Activated CD4-positive, alpha-beta memory T cell treated with anti-CD3 and anti-CD28 coated beads, Interleukin-2, amount 10 ng/mL, durations not matched to agents 7 days and 5 days (primary cell): ENCODE data around the gene CLPTM1L. TPM values are rescaled to one million over a fixed set of nuclear protein-coding genes. Genes with fewer than 3 reads are reported as not detected.

Experiments used
- CTCF ChIA-PET: fragments of 350-600 bp; sonication (Branson Sonifier 250); formaldehyde crosslinking; loops from one replicate; lab custom pipeline; 2021; ENCODE audit warnings: antibody characterized with exemption, inconsistent platforms; lab: Charles Lee
- POLR2A ChIA-PET: fragments of 350-600 bp; sonication (Branson Sonifier 250); formaldehyde crosslinking; loops from one replicate; lab custom pipeline; 2021; ENCODE audit warnings: antibody characterized with exemption; lab: Charles Lee
- DNase-seq: peaks from one replicate; pipeline ENCODE4 v3.0.0-alpha.2; 2020
- H3K27ac Mint-ChIP-seq: one replicate; pipeline ENCODE4 v1.8.0; 2021; ENCODE audit warnings: mild to moderate bottlenecking, mixed read lengths
- H3K27me3 Mint-ChIP-seq: one replicate; pipeline ENCODE4 v1.8.0; 2021; ENCODE audit warnings: mixed read lengths
- H3K36me3 Mint-ChIP-seq: one replicate; pipeline ENCODE4 v1.8.0; 2021; ENCODE audit warnings: low read depth, mixed read lengths
- H3K4me1 Mint-ChIP-seq: one replicate; pipeline ENCODE4 v1.8.0; 2021; ENCODE audit warnings: mixed read lengths
- H3K4me3 Mint-ChIP-seq: one replicate; pipeline ENCODE4 v1.8.0; 2021; ENCODE audit warnings: mild to moderate bottlenecking, mixed read lengths
- H3K9me3 Mint-ChIP-seq: one replicate; pipeline ENCODE4 v1.8.0; 2021; ENCODE audit warnings: mixed read lengths
- total RNA-seq, 2 experiments: library from RNA; stranded (reverse); gene quantifications; one replicate each; pipeline ENCODE4 v1.2.3, GENCODE V29; 2021

The CLPTM1L gene
- total RNA-seq, 2 experiments from 2014 or later, result 99.7 to 101 TPM

- DNase-seq, result no peak
- Mint-ChIP-seq H3K36me3 (no peaks in the 10 kb centered on the region), H3K27ac (no peak overlapping the region), H3K4me3 (no peak overlapping the region), H3K4me1 (peaks cover 3% of the 10 kb centered on the region), H3K9me3 (no peaks in the 10 kb centered on the region), H3K27me3 (peaks cover 33% of the 10 kb centered on the region)
- ChIA-PET POLR2A (no interaction called here), CTCF (interaction anchor here (1.6 kb wide), 1 partner anchor 45 kb away, joined by 4 read pairs; no protein-coding TSS in a partner anchor)
These were observed 45.4 kb downstream of the CLPTM1L start for GRCh38 chr5:1299511-1299850.

DNA sequence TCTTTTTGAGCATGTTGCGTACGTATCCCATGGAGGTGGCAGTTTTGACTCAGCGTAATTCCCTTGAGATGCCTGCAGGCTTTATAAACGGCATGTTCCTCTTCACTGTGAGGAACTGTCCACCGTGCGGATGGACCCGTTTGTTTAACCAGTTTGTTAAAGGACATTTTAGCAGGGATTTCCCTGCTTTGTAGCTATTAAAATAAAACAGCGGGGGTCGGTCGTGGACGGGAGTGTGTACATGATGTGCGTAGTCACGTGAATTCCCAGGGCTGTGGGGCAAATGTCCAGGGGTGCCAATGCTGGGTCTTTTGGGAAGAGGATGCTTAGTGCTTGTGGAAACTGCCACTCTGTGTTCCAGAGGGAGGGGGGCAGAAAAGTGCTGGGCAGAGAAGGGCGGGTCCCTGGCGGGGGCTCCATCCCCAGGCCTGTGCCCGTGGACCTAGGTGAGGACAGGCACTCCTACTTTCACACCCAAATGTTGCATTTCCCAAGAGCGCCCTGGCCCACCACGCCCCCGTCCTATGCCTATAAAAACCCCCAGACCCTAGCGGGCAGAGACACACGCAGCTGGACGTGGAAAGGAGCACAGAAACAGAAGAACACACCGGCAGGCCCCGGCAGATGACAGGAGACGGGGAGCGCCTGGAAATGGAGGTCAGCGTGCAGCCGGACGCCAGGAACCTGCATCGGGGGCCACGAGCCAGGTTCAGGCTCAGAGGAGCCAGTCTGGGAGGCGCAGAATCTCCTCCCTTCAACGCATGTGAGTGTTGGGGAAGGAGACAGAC is 46.0 kb downstream of the CLPTM1L start:
- H3K9me3 Mint-ChIP-seq, result no peaks in the 10 kb centered on the region
- H3K4me3 Mint-ChIP-seq, result no peak overlapping the region
- no peak for DNase-seq
- CTCF ChIA-PET, result interaction anchor here (1.6 kb wide), 1 partner anchor 44 kb away, joined by 4 read pairs; no protein-coding TSS in a partner anchor
- H3K27me3 Mint-ChIP-seq, result peaks cover 28% of the 10 kb centered on the region
- H3K27ac Mint-ChIP-seq, result no peak overlapping the region
- peaks cover 3% of the 10 kb centered on the region for H3K4me1 Mint-ChIP-seq
- no peaks in the 10 kb centered on the region for H3K36me3 Mint-ChIP-seq
- POLR2A ChIA-PET, result no interaction called here

DNA sequence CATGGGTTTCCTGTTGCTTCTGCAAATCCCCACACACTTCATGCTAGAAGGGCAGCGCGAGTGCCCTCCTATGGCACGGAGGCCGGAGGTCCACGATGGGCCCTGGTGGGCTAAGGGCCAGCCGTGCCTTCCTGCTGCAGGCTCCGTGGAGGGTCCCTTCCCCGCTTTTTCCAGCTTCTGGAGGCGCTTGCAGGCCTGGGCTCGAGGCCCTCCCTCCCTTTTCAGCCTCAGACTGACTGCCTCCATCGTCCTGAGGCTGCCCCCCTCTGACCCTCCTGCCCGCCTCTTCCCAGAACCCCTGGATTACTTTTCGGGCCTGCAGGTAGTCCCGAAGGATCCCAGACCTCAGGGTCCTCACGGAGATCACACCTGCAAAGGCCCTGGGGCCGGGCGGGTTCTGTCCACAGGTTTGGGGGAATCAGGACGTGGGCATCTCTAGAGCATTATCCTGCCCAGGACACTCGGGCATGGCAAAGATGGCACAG is 46.8 kb downstream of the CLPTM1L start:
- ChIA-PET POLR2A (no interaction called here), CTCF (no interaction called here)
- peaks cover 7% of the 10 kb centered on the region for H3K4me1 Mint-ChIP-seq
- no peak overlapping the region for H3K27ac Mint-ChIP-seq
- H3K4me3 Mint-ChIP-seq, result no peak overlapping the region
- DNase-seq, result no peak
- H3K27me3 Mint-ChIP-seq, result peaks cover 20% of the 10 kb centered on the region
- H3K36me3 Mint-ChIP-seq, result no peaks in the 10 kb centered on the region
- H3K9me3 Mint-ChIP-seq, result no peaks in the 10 kb centered on the region

- Mint-ChIP-seq H3K4me3 (no peak overlapping the region), H3K27me3 (peaks cover 13% of the 10 kb centered on the region), H3K9me3 (no peaks in the 10 kb centered on the region), H3K27ac (no peak overlapping the region), H3K36me3 (no peaks in the 10 kb centered on the region), H3K4me1 (peaks cover 7% of the 10 kb centered on the region)
- no peak for DNase-seq
- CTCF ChIA-PET, result no interaction called here
- POLR2A ChIA-PET, result interaction anchor here (1.7 to 2.3 kb wide), 2 partner anchors 19 to 88 kb away, joined by 4 to 5 read pairs; no protein-coding TSS in a partner anchor
These were observed 47.7 kb downstream of the CLPTM1L start for GRCh38 chr5:1297243-1297642.

- ChIA-PET POLR2A (interaction anchor here (1.2 to 2.5 kb wide), 4 partner anchors 20 to 90 kb away, joined by 4 to 7 read pairs (median 4); no protein-coding TSS in a partner anchor), CTCF (interaction anchor here (0.5 kb wide), 1 partner anchor 339 kb away, joined by 5 read pairs; no protein-coding TSS in a partner anchor)
- H3K27ac Mint-ChIP-seq, result no peak overlapping the region
- H3K27me3 Mint-ChIP-seq, result peaks cover 7% of the 10 kb centered on the region
- peaks cover 7% of the 10 kb centered on the region for H3K4me1 Mint-ChIP-seq
- H3K36me3 Mint-ChIP-seq, result no peaks in the 10 kb centered on the region
- DNase-seq, result no peak
- H3K4me3 Mint-ChIP-seq, result no peak overlapping the region
- no peaks in the 10 kb centered on the region for H3K9me3 Mint-ChIP-seq
These were observed 49.3 kb downstream of the CLPTM1L start for GRCh38 chr5:1295650-1296037.

- no peaks in the 10 kb centered on the region for H3K36me3 Mint-ChIP-seq
- peak; percentile 69 for DNase-seq
- no peaks in the 10 kb centered on the region for H3K9me3 Mint-ChIP-seq
- H3K27ac Mint-ChIP-seq, result no peak within 1 kb of the TSS
- H3K4me1 Mint-ChIP-seq, result peaks cover 7% of the 10 kb centered on the region
- POLR2A ChIA-PET, result interaction anchor here (1.2 to 2.5 kb wide), 4 partner anchors 18 to 90 kb away, joined by 4 to 8 read pairs (median 6); no protein-coding TSS in a partner anchor
- CTCF ChIA-PET, result interaction anchor here (0.5 kb wide), 1 partner anchor 340 kb away, joined by 5 read pairs; no protein-coding TSS in a partner anchor
- H3K4me3 Mint-ChIP-seq, result no peak within 1 kb of the TSS
- H3K27me3 Mint-ChIP-seq, result peaks cover 7% of the 10 kb centered on the region
These were observed 49.9 kb downstream of the CLPTM1L start, which contains the start of gene TERT for GRCh38 chr5:1294835-1295649. TERT (minus strand) TSS chr5:1295068; CDS start chr5:1294989, 79 bp downstream.

DNA sequence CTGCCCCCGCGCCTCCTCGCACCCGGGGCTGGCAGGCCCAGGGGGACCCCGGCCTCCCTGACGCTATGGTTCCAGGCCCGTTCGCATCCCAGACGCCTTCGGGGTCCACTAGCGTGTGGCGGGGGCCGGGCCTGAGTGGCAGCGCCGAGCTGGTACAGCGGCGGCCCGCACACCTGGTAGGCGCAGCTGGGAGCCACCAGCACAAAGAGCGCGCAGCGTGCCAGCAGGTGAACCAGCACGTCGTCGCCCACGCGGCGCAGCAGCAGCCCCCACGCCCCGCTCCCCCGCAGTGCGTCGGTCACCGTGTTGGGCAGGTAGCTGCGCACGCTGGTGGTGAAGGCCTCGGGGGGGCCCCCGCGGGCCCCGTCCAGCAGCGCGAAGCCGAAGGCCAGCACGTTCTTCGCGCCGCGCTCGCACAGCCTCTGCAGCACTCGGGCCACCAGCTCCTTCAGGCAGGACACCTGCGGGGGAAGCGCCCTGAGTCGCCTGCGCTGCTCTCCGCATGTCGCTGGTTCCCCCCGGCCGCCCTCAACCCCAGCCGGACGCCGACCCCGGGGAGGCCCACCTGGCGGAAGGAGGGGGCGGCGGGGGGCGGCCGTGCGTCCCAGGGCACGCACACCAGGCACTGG is 50.6 kb downstream of the CLPTM1L start:
- Mint-ChIP-seq H3K36me3 (no peaks in the 10 kb centered on the region), H3K4me1 (peaks cover 7% of the 10 kb centered on the region), H3K27me3 (peaks cover 7% of the 10 kb centered on the region), H3K4me3 (no peak overlapping the region), H3K27ac (no peak overlapping the region), H3K9me3 (no peaks in the 10 kb centered on the region)
- no peak for DNase-seq
- CTCF ChIA-PET, result no interaction called here
- POLR2A ChIA-PET, result interaction anchor here (1.2 to 2.5 kb wide), 3 partner anchors 19 to 50 kb away, joined by 4 to 8 read pairs (median 7); no protein-coding TSS in a partner anchor

- POLR2A ChIA-PET, result interaction anchor here (1.2 to 2.5 kb wide), 2 partner anchors 20 to 22 kb away, joined by 7 to 8 read pairs; no protein-coding TSS in a partner anchor
- no peaks in the 10 kb centered on the region for H3K9me3 Mint-ChIP-seq
- peaks cover 7% of the 10 kb centered on the region for H3K27me3 Mint-ChIP-seq
- H3K27ac Mint-ChIP-seq, result no peak overlapping the region
- no peaks in the 10 kb centered on the region for H3K36me3 Mint-ChIP-seq
- CTCF ChIA-PET, result no interaction called here
- no peak overlapping the region for H3K4me3 Mint-ChIP-seq
- H3K4me1 Mint-ChIP-seq, result peaks cover 7% of the 10 kb centered on the region
- no peak for DNase-seq
These were observed 51.3 kb downstream of the CLPTM1L start for GRCh38 chr5:1293416-1294205.

DNA sequence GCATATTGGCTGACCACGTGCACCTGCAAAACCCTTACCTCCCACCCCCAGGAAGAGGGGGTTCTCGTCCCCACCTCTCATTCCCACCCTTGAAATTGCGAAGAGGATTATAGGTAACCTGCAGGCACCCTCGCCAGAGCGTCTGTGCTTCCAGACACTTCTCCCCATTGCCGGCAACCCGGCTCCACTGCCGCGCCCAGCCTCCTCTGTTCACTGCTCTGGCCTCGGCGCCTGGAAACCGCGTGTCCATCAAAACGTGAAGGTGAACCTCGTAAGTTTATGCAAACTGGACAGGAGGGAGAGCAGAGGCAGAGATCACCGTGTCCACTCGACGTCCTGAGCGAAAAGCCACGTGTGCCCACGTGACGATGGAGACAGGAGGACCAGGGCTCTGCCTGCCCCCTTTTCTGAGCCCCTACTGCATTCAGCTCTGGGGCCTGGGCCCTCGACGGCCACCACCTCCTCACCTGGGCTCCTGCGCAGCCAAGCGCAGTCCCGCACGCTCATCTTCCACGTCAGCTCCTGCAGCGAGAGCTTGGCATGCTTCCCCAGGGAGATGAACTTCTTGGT is 52.0 kb downstream of the CLPTM1L start:
- CTCF ChIA-PET, result no interaction called here
- peaks cover 7% of the 10 kb centered on the region for H3K27me3 Mint-ChIP-seq
- H3K4me3 Mint-ChIP-seq, result no peak overlapping the region
- peaks cover 4% of the 10 kb centered on the region for H3K9me3 Mint-ChIP-seq
- DNase-seq, result no peak
- peaks cover 8% of the 10 kb centered on the region for H3K4me1 Mint-ChIP-seq
- H3K36me3 Mint-ChIP-seq, result peaks cover 5% of the 10 kb centered on the region
- H3K27ac Mint-ChIP-seq, result no peak overlapping the region
- POLR2A ChIA-PET, result interaction anchor here (2.5 kb wide), 1 partner anchor 23 kb away, joined by 7 read pairs; no protein-coding TSS in a partner anchor

- CTCF ChIA-PET, result no interaction called here
- H3K9me3 Mint-ChIP-seq, result peaks cover 4% of the 10 kb centered on the region
- POLR2A ChIA-PET, result no interaction called here
These were observed 52.8 kb downstream of the CLPTM1L start for GRCh38 chr5:1292139-1292538.

DNA sequence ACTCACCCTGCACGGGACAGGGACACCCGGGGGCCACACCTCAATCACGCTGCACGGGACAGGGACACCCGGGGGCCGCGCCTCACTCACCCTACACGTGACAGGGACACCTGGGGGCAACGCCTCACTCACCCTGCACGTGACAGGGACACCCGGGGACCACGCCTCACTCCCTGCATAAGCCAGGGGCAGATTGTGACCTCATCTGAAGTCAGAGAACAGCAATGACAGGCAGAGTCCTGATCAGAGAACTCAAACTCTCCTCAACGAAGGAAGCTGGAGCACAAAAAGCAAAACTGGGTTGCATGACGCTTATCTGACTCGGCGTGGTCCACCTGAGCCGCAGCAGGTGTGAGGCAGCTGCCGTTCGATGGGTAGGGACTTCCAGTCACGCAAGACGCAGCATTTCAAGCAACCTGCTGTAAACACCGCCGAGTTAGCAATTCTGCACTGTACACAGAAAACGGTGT is 53.3 kb downstream of the CLPTM1L start:
- Mint-ChIP-seq H3K36me3 (peaks cover 8% of the 10 kb centered on the region), H3K27me3 (peaks cover 7% of the 10 kb centered on the region), H3K9me3 (peaks cover 4% of the 10 kb centered on the region), H3K4me3 (no peak overlapping the region), H3K4me1 (peaks cover 8% of the 10 kb centered on the region), H3K27ac (no peak overlapping the region)
- ChIA-PET POLR2A (no interaction called here), CTCF (no interaction called here)
- DNase-seq, result no peak

More at GRCh38 chr5:1292139-1292538, 52.8 kb downstream of the CLPTM1L start:
- H3K36me3 Mint-ChIP-seq, result peaks cover 8% of the 10 kb centered on the region
- no peak overlapping the region for H3K27ac Mint-ChIP-seq
- H3K27me3 Mint-ChIP-seq, result peaks cover 7% of the 10 kb centered on the region
- no peak for DNase-seq
- peaks cover 8% of the 10 kb centered on the region for H3K4me1 Mint-ChIP-seq
- H3K4me3 Mint-ChIP-seq, result no peak overlapping the region
